HepG2 (cell line): ENCODE measurements around the gene SLC15A1. TPM values are rescaled to one million over a fixed set of nuclear protein-coding genes. Genes with fewer than 3 reads are reported as not detected.

Source experiments
- ATAC-seq: fragments of 200-7000 bp; cut with Tn5 transposase; 3 replicates; pipeline ENCODE4 v1.9.1; 2020; ENCODE audit warnings: mild to moderate bottlenecking, moderate library complexity
- BruUV-seq: library from RNA; stranded (reverse); fragments of 400-500 nt; replicated peaks from 2 replicates; lab custom pipeline; 2021; lab: Mats Ljungman, UMichigan
- CTCF ChIA-PET: fragments of 300-600 bp; formaldehyde crosslinking; extraction: SDS; loops from one replicate; lab custom pipeline; 2021; ENCODE audit warnings: low total read pairs, inconsistent platforms, low intra/inter-chr PET ratio; lab: Yijun Ruan, JAX
- POLR2A ChIA-PET: fragments of 350-600 bp; sonication (Branson Sonifier 250); formaldehyde crosslinking; loops from one replicate; lab custom pipeline; 2020; ENCODE audit warnings: antibody characterized with exemption, inconsistent platforms; lab: Yijun Ruan, JAX
- DNase-seq: peaks from one replicate; pipeline ENCODE4 v3.0.0-alpha.2; 2015; ENCODE audit warnings: low spot score
- FAIRE-seq: peaks from 3 replicates; lab custom pipeline; 2011; peaks lifted over from hg19 to GRCh38; lab: Jason Lieb, UNC
- H2AFZ ChIP-seq: one replicate; pipeline ENCODE4 v1.6.1; 2011; ENCODE audit warnings: low read length, inconsistent platforms
- H3K27ac ChIP-seq: fragments of 300-600 bp; 3 replicates; pipeline ENCODE4 v1.8.0; 2011; ENCODE audit warnings: mixed run types, mild to moderate bottlenecking, mixed read lengths, low read length, inconsistent platforms; ENCODE audit not compliant: insufficient read depth; ENCODE audit errors: extremely low read length
- H3K27me3 ChIP-seq, 2 experiments: fragments of 200-600 bp in 1 of 2; 2 replicates in 1 of 2; 3 replicates in 1 of 2; pipeline versions ENCODE4 v1.6.0 to v1.8.0; 2011; ENCODE audit warnings: low read length in 2 of 2, mild to moderate bottlenecking in 2 of 2, moderate library complexity in 2 of 2, inconsistent platforms in 1 of 2; ENCODE audit not compliant: insufficient read depth in 2 of 2, control insufficient read depth in 1 of 2
- H3K36me3 ChIP-seq, 2 experiments: fragments of 200-600 bp in 1 of 2; replicated peaks in 1 of 2; 2 replicates in 1 of 2; 3 replicates in 1 of 2; pipeline versions ENCODE4 v1.5.1 to v1.8.0; 2011; ENCODE audit warnings: low read length in 2 of 2, inconsistent platforms in 1 of 2; ENCODE audit not compliant: insufficient read depth in 2 of 2, control insufficient read depth in 1 of 2
- H3K4me1 ChIP-seq: 2 replicates; pipeline ENCODE4 v1.5.1; 2012; ENCODE audit warnings: low read length, inconsistent platforms; ENCODE audit not compliant: insufficient read depth
- H3K4me2 ChIP-seq: 2 replicates; pipeline ENCODE4 v1.6.0; 2011; ENCODE audit warnings: low read depth, low read length, inconsistent platforms
- H3K4me3 ChIP-seq, 3 experiments: fragments of 200-600 bp in 1 of 3; sonication (generic), shearing (Covaris generic) in 1 of 3; replicated peaks in 1 of 3; 2 replicates each; pipeline ENCODE4 v1.5.1; 2011 to 2016; ENCODE audit warnings: low read length in 3 of 3, inconsistent platforms in 2 of 3, low read depth in 2 of 3, mild to moderate bottlenecking in 2 of 3, control low read depth in 1 of 3, mixed read lengths in 1 of 3; ENCODE audit not compliant: insufficient read depth in 1 of 3
- H3K79me2 ChIP-seq: one replicate; pipeline ENCODE4 v1.6.1; 2011; ENCODE audit warnings: low read length, inconsistent platforms; ENCODE audit not compliant: insufficient read depth
- H3K9ac ChIP-seq: 2 replicates; pipeline ENCODE4 v1.6.0; 2011; ENCODE audit warnings: mild to moderate bottlenecking, low read depth, low read length, inconsistent platforms; ENCODE audit not compliant: insufficient read depth
- H3K9me3 ChIP-seq: 2 replicates; pipeline ENCODE4 v1.5.1; 2012; ENCODE audit warnings: mild to moderate bottlenecking, low read length
- H4K20me1 ChIP-seq: 2 replicates; pipeline ENCODE4 v1.6.0; 2011; ENCODE audit warnings: inconsistent platforms, mild to moderate bottlenecking, low read length, moderate library complexity; ENCODE audit not compliant: insufficient read depth
- ETV5 ChIP-seq: IDR thresholded peaks from 2 replicates; pipeline ENCODE4 v1.6.1; 2018; ENCODE audit warnings: missing biosample characterization, missing genetic modification reagents, inconsistent platforms, borderline replicate concordance
- NCOA1 ChIP-seq: sonication (generic); formaldehyde crosslinking; IDR thresholded peaks from 2 replicates; pipeline ENCODE4 v1.9.0; 2021; ENCODE audit warnings: missing genetic modification reagents
- RARG ChIP-seq: sonication (generic); formaldehyde crosslinking; IDR thresholded peaks from 2 replicates; pipeline ENCODE4 v1.4.0; 2020; ENCODE audit warnings: low read depth, mild to moderate bottlenecking, missing genetic modification reagents
- SALL2 ChIP-seq: sonication (generic); formaldehyde crosslinking; IDR thresholded peaks from 2 replicates; pipeline ENCODE4 v1.8.1; 2023; ENCODE audit warnings: mild to moderate bottlenecking, missing genetic modification reagents, inconsistent platforms
- ZFP36L1 ChIP-seq: sonication (generic); formaldehyde crosslinking; IDR thresholded peaks from 2 replicates; pipeline ENCODE4 v1.8.0; 2022; ENCODE audit warnings: mild to moderate bottlenecking, missing genetic modification reagents, moderate library complexity
- ZFY ChIP-seq: sonication (generic); formaldehyde crosslinking; IDR thresholded peaks from 2 replicates; pipeline ENCODE4 v1.4.0; 2020; ENCODE audit warnings: missing genetic modification reagents
- ZNF101 ChIP-seq: sonication (generic); formaldehyde crosslinking; IDR thresholded peaks from 2 replicates; pipeline ENCODE4 v1.4.0; 2020; ENCODE audit warnings: mild to moderate bottlenecking, low read depth, missing genetic modification reagents, borderline replicate concordance
- ZNF451 ChIP-seq: sonication (generic); formaldehyde crosslinking; IDR thresholded peaks from 2 replicates; pipeline ENCODE4 v1.5.0; 2020; ENCODE audit warnings: mild to moderate bottlenecking, missing genetic modification reagents
- ZNF577 ChIP-seq: sonication (generic); formaldehyde crosslinking; IDR thresholded peaks from 2 replicates; pipeline ENCODE4 v1.4.0; 2020; ENCODE audit warnings: mild to moderate bottlenecking, low read depth, missing genetic modification reagents, borderline replicate concordance
- ZNF598 ChIP-seq: sonication (generic); formaldehyde crosslinking; IDR thresholded peaks from 2 replicates; pipeline ENCODE4 v1.5.1; 2020; ENCODE audit warnings: mild to moderate bottlenecking, missing genetic modification reagents, borderline replicate concordance
- WGBS: methylation state at CpG from one replicate; pipeline ENCODE4 v1.1.6; 2017; ENCODE audit warnings: low lambda C conversion rate; 5-methylcytosine and 5-hydroxymethylcytosine counted together
- in situ Hi-C: cut with HindIII; loops from 2 replicates; pipeline ENCODE4 v1.10.0; 2017; ENCODE audit warnings: low pct_unique_long_range_greater_than_20kb; ENCODE audit not compliant: extremely low pct_ligation_motif_present
- intact Hi-C: fragments of 100-400 bp; cut with micrococcal nuclease; formaldehyde crosslinking; loops from one replicate; pipeline ENCODE4 v1.10.0; 2022; ENCODE audit not compliant: unreplicated experiment
- polyA plus RNA-seq, 8 experiments: library from polyadenylated mRNA; depleted of rRNA in 3 of 8; stranded (reverse) in 7 of 8; unstranded in 1 of 8; fragments of >200 nt; fragmentation: Illumina TruSeq in 4 of 8; extraction: Trizol in 4 of 8; gene quantifications; 2 replicates each; pipeline versions ENCODE4 v1.2.1 to v1.2.3, GENCODE V29; 2011 to 2016; ENCODE audit warnings: low read depth in 4 of 8, missing spikeins in 1 of 8, mixed read lengths in 1 of 8; ENCODE audit not compliant: insufficient read depth in 1 of 8
- total RNA-seq, 5 experiments: library from RNA; depleted of rRNA; stranded (reverse); fragments of >200 nt; fragmentation: Illumina TruSeq; extraction: Trizol; gene quantifications; 2 replicates each; pipeline ENCODE4 v1.2.3, GENCODE V29; 2016; ENCODE audit warnings: low read depth in 1 of 5
- TF ChIP-seq, protein P1 (sequence below): sonication (generic); formaldehyde crosslinking; IDR thresholded peaks from 2 replicates; pipeline ENCODE4 v1.5.0; 2020; ENCODE audit warnings: mild to moderate bottlenecking, missing genetic modification reagents
- TF ChIP-seq, protein P2 (sequence below): sonication (generic); formaldehyde crosslinking; IDR thresholded peaks from 2 replicates; pipeline ENCODE4 v1.9.0; 2021; ENCODE audit warnings: missing genetic modification reagents, mild to moderate bottlenecking, borderline replicate concordance

SLC15A1 gene
- total and polyA plus RNA-seq, 2 of the 13 experiments (the other 11 are each of a cell fraction or from before 2014, with no cell fraction given) = 0.17 to 0.20 TPM

DNA sequence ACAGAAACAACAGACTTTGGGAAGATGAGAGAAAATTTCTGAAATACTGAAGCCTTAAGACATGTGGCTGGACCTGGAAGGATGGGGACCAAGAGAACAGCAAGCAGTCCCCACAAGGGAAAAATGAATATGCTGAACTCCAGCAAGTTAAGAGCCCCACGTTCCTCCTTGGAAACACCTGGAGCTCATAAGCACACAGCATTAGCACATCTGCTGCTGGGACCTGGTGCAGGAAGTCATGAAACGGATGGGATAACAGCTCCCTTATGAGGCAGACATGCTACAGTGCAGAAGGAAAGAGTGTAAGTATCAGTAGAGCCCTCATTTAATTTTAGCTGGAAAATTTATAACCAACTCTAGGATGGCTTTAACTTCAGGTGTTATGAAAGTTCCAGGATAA is 67.3 kb downstream of the SLC15A1 start:
- ATAC-seq = no peak
- H3K27me3 ChIP-seq = no peaks in the 10 kb centered on the region
- no peaks in the 10 kb centered on the region for H3K79me2 ChIP-seq
- WGBS = 51% methylated on average over 2 of the region's 2 CpGs
- CTCF ChIA-PET = no interaction called here
- H4K20me1 ChIP-seq = no peaks in the 10 kb centered on the region
- POLR2A ChIA-PET = no interaction called here
- no peaks in the 10 kb centered on the region for H3K9me3 ChIP-seq
- H3K4me1 ChIP-seq = no peaks in the 10 kb centered on the region
- BruUV-seq = no TSS peak
- intact Hi-C loops = no loop called here
- H3K9ac ChIP-seq = no peak overlapping the region
- no peak overlapping the region for H2AFZ ChIP-seq
- no peak for FAIRE-seq
- in situ Hi-C loops = no loop called here
- TF ChIP-seq SALL2 (CRISPR knock-in tag) = no peak
- no peak for TF ChIP-seq RARG
- TF ChIP-seq, protein P1, sequence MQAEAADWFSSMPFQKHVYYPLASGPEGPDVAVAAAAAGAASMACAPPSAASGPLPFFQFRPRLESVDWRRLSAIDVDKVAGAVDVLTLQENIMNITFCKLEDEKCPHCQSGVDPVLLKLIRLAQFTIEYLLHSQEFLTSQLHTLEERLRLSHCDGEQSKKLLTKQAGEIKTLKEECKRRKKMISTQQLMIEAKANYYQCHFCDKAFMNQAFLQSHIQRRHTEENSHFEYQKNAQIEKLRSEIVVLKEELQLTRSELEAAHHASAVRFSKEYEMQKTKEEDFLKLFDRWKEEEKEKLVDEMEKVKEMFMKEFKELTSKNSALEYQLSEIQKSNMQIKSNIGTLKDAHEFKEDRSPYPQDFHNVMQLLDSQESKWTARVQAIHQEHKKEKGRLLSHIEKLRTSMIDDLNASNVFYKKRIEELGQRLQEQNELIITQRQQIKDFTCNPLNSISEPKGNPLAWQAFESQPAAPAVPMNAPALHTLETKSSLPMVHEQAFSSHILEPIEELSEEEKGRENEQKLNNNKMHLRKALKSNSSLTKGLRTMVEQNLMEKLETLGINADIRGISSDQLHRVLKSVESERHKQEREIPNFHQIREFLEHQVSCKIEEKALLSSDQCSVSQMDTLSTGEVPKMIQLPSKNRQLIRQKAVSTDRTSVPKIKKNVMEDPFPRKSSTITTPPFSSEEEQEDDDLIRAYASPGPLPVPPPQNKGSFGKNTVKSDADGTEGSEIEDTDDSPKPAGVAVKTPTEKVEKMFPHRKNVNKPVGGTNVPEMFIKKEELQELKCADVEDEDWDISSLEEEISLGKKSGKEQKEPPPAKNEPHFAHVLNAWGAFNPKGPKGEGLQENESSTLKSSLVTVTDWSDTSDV (CRISPR knock-in tag) = no peak
- no peak for TF ChIP-seq ZFY (CRISPR knock-in tag)
- TF ChIP-seq ZFP36L1 (CRISPR knock-in tag) = no peak
- TF ChIP-seq ZNF101 (CRISPR knock-in tag) = no peak
- no peak for TF ChIP-seq ZNF577 (CRISPR knock-in tag)
- no peak for TF ChIP-seq NCOA1
- TF ChIP-seq ETV5 (CRISPR knock-in tag) = no peak
- no peak for TF ChIP-seq ZNF598 (CRISPR knock-in tag)
- TF ChIP-seq, protein P2, sequence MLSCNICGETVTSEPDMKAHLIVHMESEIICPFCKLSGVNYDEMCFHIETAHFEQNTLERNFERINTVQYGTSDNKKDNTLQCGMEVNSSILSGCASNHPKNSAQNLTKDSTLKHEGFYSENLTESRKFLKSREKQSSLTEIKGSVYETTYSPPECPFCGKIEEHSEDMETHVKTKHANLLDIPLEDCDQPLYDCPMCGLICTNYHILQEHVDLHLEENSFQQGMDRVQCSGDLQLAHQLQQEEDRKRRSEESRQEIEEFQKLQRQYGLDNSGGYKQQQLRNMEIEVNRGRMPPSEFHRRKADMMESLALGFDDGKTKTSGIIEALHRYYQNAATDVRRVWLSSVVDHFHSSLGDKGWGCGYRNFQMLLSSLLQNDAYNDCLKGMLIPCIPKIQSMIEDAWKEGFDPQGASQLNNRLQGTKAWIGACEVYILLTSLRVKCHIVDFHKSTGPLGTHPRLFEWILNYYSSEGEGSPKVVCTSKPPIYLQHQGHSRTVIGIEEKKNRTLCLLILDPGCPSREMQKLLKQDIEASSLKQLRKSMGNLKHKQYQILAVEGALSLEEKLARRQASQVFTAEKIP (CRISPR knock-in tag) = no peak
- TF ChIP-seq ZNF451 = no peak
- no peak overlapping the region for H3K4me3 ChIP-seq
- no peak overlapping the region for H3K4me2 ChIP-seq
- no peak for DNase-seq
- H3K27ac ChIP-seq = no peak overlapping the region
- H3K36me3 ChIP-seq = no peaks in the 10 kb centered on the region
